22Rv1 (cell line): ENCODE data around the gene SPINT1.

Experiments
- ZFX ChIP-seq: fragments of 450-650 bp; IDR thresholded peaks from 2 replicates; pipeline ENCODE4 v1.6.1; 2017; ENCODE audit warnings: antibody characterized with exemption, borderline replicate concordance
- TF ChIP-seq, protein P1 (sequence below): fragments of 450-650 bp; IDR thresholded peaks from 2 replicates; pipeline ENCODE4 v1.5.1; 2017; ENCODE audit warnings: mild to moderate bottlenecking

GRCh38 chr15:40893019-40893670 is 49.3 kb downstream of the SPINT1 start:
- TF ChIP-seq, protein P1, sequence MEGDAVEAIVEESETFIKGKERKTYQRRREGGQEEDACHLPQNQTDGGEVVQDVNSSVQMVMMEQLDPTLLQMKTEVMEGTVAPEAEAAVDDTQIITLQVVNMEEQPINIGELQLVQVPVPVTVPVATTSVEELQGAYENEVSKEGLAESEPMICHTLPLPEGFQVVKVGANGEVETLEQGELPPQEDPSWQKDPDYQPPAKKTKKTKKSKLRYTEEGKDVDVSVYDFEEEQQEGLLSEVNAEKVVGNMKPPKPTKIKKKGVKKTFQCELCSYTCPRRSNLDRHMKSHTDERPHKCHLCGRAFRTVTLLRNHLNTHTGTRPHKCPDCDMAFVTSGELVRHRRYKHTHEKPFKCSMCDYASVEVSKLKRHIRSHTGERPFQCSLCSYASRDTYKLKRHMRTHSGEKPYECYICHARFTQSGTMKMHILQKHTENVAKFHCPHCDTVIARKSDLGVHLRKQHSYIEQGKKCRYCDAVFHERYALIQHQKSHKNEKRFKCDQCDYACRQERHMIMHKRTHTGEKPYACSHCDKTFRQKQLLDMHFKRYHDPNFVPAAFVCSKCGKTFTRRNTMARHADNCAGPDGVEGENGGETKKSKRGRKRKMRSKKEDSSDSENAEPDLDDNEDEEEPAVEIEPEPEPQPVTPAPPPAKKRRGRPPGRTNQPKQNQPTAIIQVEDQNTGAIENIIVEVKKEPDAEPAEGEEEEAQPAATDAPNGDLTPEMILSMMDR = no peak
- no peak for TF ChIP-seq ZFX
